Measurements from ENCODE around the gene SRRM2.

DNA sequence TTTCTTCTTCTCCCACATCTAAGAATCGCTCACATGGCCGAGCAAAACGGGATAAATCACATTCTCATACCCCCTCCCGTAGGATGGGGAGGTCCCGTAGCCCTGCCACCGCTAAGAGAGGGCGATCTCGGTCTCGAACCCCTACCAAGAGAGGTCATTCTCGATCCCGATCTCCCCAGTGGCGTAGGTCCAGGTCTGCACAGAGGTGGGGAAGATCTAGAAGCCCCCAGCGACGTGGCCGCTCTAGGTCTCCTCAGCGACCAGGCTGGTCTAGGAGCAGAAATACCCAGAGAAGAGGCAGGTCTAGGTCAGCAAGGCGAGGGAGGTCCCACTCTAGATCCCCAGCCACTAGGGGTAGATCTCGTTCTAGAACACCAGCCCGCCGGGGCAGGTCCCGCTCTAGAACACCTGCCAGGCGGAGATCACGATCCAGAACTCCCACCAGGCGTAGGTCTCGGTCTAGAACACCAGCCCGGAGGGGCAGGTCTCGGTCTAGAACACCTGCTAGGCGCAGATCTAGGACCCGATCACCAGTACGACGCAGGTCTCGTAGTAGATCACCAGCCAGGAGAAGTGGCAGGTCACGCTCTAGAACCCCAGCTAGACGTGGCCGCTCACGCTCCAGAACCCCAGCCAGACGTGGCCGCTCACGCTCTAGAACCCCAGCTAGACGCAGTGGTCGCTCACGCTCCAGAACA lies 9.6 kb downstream of the SRRM2 start:
- TF ChIP-seq, protein P1, sequence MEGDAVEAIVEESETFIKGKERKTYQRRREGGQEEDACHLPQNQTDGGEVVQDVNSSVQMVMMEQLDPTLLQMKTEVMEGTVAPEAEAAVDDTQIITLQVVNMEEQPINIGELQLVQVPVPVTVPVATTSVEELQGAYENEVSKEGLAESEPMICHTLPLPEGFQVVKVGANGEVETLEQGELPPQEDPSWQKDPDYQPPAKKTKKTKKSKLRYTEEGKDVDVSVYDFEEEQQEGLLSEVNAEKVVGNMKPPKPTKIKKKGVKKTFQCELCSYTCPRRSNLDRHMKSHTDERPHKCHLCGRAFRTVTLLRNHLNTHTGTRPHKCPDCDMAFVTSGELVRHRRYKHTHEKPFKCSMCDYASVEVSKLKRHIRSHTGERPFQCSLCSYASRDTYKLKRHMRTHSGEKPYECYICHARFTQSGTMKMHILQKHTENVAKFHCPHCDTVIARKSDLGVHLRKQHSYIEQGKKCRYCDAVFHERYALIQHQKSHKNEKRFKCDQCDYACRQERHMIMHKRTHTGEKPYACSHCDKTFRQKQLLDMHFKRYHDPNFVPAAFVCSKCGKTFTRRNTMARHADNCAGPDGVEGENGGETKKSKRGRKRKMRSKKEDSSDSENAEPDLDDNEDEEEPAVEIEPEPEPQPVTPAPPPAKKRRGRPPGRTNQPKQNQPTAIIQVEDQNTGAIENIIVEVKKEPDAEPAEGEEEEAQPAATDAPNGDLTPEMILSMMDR (IDR thresholded peaks at IDR 0.05) = no peak
- TF ChIP-seq POLR2AphosphoS5 (IDR thresholded peaks at IDR 0.05) = no peak
